Measurements from ENCODE around the gene MTMR1. TPM values are rescaled to one million over a fixed set of nuclear protein-coding genes. Genes with fewer than 3 reads are reported as not detected.

MTMR1 gene
- total RNA-seq, 1 experiment from 2014 or later = 37.4 TPM

- peak; percentile 19 for DNase-seq (ENCODE audit: low read depth)
Measured at GRCh38 chrX:150696866-150697265, 3.7 kb downstream of the MTMR1 start.

GRCh38 chrX:150697641-150698040, 4.4 kb downstream of the MTMR1 start:
- DNase-seq (ENCODE audit: low read depth) = no peak

DNA sequence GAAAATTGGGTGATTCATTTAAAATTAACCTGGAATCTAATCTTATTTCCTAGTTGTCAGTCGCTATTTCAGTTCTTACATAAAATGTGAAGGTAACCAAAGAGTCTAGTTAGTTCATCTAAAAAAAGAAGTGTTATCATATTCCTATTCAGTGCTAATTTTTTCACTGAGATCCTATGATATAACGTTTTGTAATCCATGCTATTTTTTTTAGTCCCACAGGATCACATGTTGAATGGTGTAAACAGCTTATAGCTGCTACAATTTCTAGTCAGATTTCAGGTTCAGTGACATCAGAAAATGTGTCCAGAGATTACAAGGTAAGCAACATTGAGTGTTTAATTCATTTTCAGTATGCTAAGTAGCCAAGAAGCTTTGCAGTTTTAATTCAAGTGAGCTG, 5.8 kb downstream of the MTMR1 start:
- DNase-seq (ENCODE audit: low read depth) = no peak

- DNase-seq (ENCODE audit: low read depth) = no peak
Measured at GRCh38 chrX:150700107-150700506, 6.9 kb downstream of the MTMR1 start.

DNA sequence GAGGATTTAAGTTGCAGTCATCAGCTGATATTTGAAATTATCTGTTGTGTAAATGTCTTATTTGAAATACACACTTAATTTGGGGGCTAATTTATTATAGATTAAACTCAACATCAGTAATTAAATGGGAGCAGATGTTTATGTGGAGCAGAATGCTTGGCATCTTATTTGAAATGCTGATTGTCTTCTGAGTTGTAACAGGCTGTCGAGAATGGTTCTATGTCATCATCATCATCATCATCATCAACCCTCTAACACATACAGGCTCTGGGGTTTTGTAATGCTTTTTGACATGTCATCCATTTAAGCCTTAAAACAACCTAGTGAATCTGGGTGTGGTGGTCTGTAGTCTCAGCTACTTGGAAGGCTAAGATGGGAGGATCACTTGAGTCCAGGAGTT, 8.2 kb downstream of the MTMR1 start:
- DNase-seq (ENCODE audit: low read depth) = no peak

GRCh38 chrX:150702966-150703694, 9.9 kb downstream of the MTMR1 start:
- DNase-seq (ENCODE audit: low read depth) = no peak

DNA sequence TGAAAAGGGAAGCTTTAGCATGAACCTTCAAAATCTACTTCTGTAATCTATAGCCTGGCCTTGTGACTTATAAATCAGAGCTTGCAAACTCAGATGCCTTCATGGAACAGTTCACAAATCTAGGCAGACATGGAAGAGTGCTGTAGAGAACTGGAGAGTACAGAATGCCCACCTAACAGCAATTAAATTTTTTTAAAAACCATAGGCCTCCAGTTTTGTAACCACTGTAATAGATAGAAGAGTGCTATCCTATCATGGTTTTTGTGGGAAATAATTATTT, 10.4 kb downstream of the MTMR1 start:
- DNase-seq (ENCODE audit: low read depth) = no peak

DNA sequence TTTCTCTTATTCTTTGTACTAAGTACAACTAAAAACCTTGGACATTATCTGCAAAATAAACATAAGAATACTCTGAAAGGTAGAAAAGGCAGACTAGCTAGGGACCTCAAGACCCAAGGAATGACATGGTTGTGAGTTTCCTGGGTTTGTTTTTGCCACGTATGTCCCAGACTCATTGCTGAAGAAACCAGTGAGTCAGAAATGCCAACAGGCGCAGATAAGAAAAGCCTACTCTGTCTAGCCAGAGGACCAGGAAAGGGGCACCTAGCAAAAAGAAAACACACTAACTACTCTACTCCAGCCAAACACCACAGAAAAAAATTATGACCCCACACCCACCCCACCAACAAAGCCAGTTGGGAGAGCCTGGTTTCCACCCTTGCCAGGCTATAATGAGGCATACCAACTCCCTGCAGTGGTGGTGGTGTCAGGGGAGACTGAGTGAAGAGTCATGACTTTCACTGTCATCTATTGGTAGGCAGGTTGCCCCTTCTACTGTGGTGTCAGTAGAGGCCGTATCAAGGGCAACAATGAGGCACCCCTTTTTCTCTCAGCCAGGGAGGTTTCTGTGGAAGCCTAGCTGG, 10.9 kb downstream of the MTMR1 start:
- DNase-seq (ENCODE audit: low read depth) = peak; percentile 89

- DNase-seq (ENCODE audit: low read depth) = no peak
Measured at GRCh38 chrX:150712619-150713018, 19.4 kb downstream of the MTMR1 start.

DNA sequence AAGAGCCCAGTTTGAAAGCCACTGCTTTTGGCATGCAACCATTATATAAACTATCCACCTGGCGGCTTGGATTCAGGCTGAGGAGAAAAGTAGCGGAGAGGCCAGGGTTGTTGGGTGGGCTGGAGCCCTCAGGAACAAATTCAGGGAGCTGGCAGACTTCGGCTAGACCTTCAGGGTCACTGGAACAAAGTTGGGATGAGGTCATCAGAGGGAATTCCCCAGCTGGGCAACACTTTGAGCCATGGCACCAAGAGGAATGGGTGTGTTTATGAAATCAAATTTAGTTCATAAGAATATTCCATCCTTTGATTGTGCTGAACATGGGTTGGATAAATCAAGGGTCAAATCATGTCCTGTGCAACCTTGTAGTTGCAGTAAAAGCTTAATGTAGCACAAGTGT, 22.0 kb downstream of the MTMR1 start:
- DNase-seq (ENCODE audit: low read depth) = peak; percentile 27

DNA sequence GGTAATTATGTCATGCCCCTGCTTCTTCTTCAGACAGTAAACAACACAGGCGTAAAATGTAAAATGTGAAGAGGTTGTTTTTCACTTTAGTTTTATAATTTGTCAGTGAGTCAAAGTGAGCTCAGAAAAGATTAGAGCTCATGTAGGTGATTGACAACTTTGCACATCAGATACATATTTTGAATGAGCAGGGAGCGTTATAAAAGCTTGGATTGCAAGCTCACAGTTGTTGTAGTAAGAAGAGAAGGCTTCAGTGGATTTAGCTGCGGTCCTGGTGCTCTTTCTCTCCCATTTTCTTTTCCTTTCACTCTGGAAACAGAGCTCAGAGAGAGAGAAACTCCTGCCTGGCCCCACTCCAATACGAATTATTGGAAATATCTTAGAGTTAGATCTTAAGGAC, 26.4 kb downstream of the MTMR1 start:
- DNase-seq (ENCODE audit: low read depth) = no peak

DNA sequence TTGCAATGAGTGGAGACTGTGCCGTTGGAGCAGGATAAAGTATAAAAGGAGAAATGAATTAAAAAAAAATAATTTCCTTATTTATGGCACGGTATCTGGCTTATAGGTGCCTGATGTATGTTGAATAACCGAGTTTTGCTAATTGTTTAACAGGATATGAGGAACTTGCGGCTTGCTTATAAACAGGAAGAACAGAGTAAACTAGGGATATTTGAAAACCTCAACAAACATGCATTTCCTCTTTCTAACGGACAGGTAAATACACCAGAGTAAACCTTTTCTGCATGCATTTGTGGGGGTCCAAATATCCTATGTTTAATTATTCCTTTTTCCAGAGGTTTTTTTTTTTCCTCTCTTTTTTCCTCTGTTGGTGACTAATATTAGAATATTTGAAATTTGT, 36.8 kb downstream of the MTMR1 start:
- no peak for DNase-seq (ENCODE audit: low read depth)

GRCh38 chrX:150730719-150731118, 37.5 kb downstream of the MTMR1 start:
- DNase-seq (ENCODE audit: low read depth) = no peak

DNA sequence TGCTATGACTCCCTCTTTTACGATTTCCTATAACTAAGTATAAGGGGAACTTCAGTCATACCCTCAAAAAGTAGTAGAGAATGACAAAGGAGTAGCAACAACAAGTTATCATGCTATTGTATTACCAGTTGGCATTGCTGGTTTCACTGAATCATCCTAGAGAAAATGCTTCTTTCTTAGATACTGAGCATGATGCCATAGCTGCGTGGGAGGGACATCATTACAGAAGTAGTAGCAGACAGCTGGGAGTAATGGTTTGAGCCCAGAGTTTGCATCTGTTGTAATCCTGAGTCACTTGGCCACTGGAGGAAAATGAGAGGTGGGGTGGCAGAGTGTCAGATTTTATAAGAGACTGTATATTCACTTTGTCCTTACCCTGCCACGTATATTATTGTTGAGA, 38.6 kb downstream of the MTMR1 start:
- peak; percentile 63 for DNase-seq (ENCODE audit: low read depth)

GRCh38 chrX:150736475-150736874, 43.3 kb downstream of the MTMR1 start:
- DNase-seq (ENCODE audit: low read depth) = no peak

- no peak for DNase-seq (ENCODE audit: low read depth)
Measured at GRCh38 chrX:150752124-150752523, 58.9 kb downstream of the MTMR1 start.

- DNase-seq (ENCODE audit: low read depth) = no peak
Measured at GRCh38 chrX:150753357-150753756, 60.2 kb downstream of the MTMR1 start.

- DNase-seq (ENCODE audit: low read depth) = no peak
Measured at GRCh38 chrX:150753968-150754367, 60.8 kb downstream of the MTMR1 start.

- DNase-seq (ENCODE audit: low read depth) = no peak
Measured at GRCh38 chrX:150757371-150757770, 64.2 kb downstream of the MTMR1 start.

DNA sequence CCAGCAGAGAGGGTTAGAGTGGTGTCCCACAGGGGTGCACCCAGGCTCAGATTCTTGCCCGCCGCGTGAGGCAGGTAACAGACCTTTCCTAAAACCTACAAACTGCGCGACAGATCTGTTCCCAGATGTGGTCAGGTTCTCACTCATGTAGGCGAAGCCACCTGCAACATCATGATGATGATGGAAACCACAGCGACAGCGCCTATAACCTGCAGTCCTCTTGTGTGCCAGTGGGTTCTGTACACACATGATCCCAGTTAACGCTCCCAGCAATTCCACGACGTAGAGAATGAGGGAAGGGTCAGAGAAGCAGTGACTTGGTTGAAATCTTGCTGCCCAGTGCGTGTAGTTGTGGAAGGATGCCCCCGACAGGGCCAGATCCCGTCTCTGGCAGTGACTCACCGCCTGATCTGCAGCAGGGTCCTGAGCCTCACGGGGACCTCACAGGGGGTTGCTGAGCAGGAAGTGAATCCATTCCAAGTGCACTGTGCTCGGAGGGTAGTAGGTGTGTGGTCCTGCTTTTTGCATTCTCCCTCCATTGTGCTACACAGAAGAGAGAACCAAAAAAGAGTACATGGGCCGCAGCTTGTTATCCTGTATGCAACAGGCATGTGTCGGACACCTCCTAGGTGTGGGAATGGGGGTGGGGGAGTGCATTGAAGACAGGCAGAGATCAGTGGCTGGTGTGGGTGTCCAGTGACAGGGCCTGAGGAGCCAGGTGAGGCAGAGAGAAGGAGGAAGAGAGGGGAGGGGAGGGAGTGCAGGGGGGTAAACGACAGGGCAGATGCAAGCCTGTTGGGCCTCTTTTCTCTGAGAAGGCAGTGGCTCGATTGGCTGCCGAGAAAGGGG, 66.6 kb downstream of the MTMR1 start:
- no peak for DNase-seq (ENCODE audit: low read depth)

DNA sequence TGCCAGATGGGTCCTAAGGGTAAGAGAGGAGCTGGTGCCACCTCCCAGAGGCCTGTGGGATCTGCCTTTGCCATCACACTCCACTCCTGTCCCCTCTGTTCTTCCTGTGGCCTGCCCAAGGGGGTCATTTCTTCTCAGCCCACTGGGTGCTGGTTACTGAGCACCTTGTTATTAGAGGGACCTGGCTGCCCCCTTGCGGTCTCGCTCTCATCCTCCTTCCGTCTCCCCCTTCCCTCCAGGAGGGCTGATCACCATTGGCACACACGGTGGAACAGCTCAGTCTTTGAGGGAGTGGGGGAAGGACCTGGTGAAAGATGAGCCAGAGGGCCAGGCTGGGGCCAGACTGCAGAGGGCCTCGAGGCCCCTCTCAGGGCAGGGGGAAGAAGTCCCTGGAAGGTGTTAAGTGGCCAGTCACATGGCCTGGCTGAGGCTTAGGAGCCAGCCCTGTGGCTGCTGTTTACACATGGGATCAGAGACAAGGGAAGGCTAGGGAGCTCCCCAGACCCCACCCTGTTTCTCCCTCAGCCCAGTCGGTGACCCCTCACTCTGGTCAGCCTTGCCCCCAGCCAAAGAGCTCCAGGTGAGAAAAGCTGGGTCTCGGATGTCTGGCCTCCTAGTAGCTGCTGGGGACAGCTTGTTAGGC, 68.1 kb downstream of the MTMR1 start:
- DNase-seq (ENCODE audit: low read depth) = no peak

DNA sequence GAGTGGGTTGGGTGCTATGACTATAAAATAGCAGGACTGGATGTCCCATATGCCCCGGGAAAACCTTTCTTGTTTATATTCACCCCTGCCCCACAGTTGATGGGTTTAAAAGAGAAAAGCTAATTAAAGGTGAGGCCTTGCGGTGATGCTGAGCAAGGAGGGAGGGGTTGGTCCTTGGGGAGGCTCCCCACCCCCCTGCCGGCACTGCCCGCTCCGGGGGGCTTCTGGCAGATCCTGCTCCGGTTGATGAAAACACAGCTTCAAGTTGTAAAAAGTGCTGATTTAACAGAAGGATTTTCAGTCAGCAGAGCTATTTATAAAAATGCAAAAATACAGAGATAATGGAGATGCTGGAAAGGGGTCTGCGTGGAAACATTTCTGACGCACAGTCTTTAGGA, 68.6 kb downstream of the MTMR1 start:
- DNase-seq (ENCODE audit: low read depth) = no peak
